WTC11 (cell line): ENCODE results near the gene SPHK2. TPM values are rescaled to one million over a fixed set of nuclear protein-coding genes. Genes with fewer than 3 reads are reported as not detected.
A peak's percentile ranks its signal among the peaks of the same experiment; 100 is the strongest.
"Not testable (repeated sequence)": the region's sequence is repeated elsewhere in the genome, so short reads cannot be mapped to it uniquely, and the experiment has no call there.

ENCODE experiments used
- ATAC-seq: fragments of 200-7000 bp; cut with Tn5 transposase; 2 replicates; pipeline ENCODE4 v1.10.0; 2021; ENCODE audit warnings: mild to moderate bottlenecking, moderate library complexity
- CTCF ChIA-PET: fragments of 300-600 bp; sonication (Branson Sonifier 250); formaldehyde crosslinking; loops from one replicate; lab custom pipeline; 2021; ENCODE audit warnings: antibody characterized with exemption; lab: Charles Lee
- POLR2A ChIA-PET: fragments of 350-600 bp; sonication (Branson Sonifier 250); formaldehyde crosslinking; loops from one replicate; lab custom pipeline; 2021; ENCODE audit warnings: antibody characterized with exemption; lab: Charles Lee
- DNase-seq: peaks from one replicate; pipeline ENCODE4 v3.0.0; 2021; ENCODE audit warnings: low spot score
- H3K27ac Mint-ChIP-seq: 2 replicates; pipeline ENCODE4 v1.8.0; 2021; ENCODE audit warnings: mixed read lengths
- H3K27me3 Mint-ChIP-seq: 2 replicates; pipeline ENCODE4 v1.8.0; 2021; ENCODE audit warnings: low read depth, mild to moderate bottlenecking, moderate library complexity, mixed read lengths
- H3K36me3 Mint-ChIP-seq: 2 replicates; pipeline ENCODE4 v1.8.0; 2021; ENCODE audit warnings: mixed read lengths
- H3K4me1 Mint-ChIP-seq: 2 replicates; pipeline ENCODE4 v1.8.0; 2022; ENCODE audit warnings: mixed read lengths
- H3K4me3 Mint-ChIP-seq: 2 replicates; pipeline ENCODE4 v1.8.0; 2021; ENCODE audit warnings: mild to moderate bottlenecking, moderate library complexity, mixed read lengths
- H3K9me3 Mint-ChIP-seq: 2 replicates; pipeline ENCODE4 v1.8.0; 2021; ENCODE audit warnings: mixed read lengths
- HMGA2 ChIP-seq: fragments of 250-450 bp; sonication (Bioruptor Pico); IDR thresholded peaks from 2 replicates; pipeline ENCODE4 v1.4.0; 2021; ENCODE audit warnings: mild to moderate bottlenecking, moderate library complexity
- HMGXB4 ChIP-seq: sonication (generic); formaldehyde crosslinking; IDR thresholded peaks from 2 replicates; pipeline ENCODE4 v1.8.1; 2023; ENCODE audit warnings: mild to moderate bottlenecking, moderate library complexity, missing genetic modification reagents
- JUN ChIP-seq: sonication (generic); formaldehyde crosslinking; IDR thresholded peaks from 2 replicates; pipeline ENCODE4 v1.8.0; 2023; ENCODE audit warnings: mild to moderate bottlenecking, missing genetic modification reagents
- NFYB ChIP-seq: sonication (generic); formaldehyde crosslinking; conservative IDR thresholded peaks from 2 replicates; pipeline ENCODE4 v1.8.0; 2022; ENCODE audit warnings: low read depth, missing genetic modification reagents
- NR2C2 ChIP-seq: sonication (generic); formaldehyde crosslinking; IDR thresholded peaks from 2 replicates; pipeline ENCODE4 v1.8.0; 2022; ENCODE audit warnings: mild to moderate bottlenecking, missing genetic modification reagents
- RELA ChIP-seq: sonication (generic); formaldehyde crosslinking; IDR thresholded peaks from 2 replicates; pipeline ENCODE4 v1.8.1; 2022; ENCODE audit warnings: missing genetic modification reagents, mild to moderate bottlenecking, borderline replicate concordance
- RORB ChIP-seq: fragments of 250-450 bp; sonication (Bioruptor Pico); IDR thresholded peaks from 2 replicates; pipeline ENCODE4 v1.9.0; 2021; ENCODE audit warnings: mild to moderate bottlenecking
- TP53 ChIP-seq: sonication (generic); formaldehyde crosslinking; IDR thresholded peaks from 2 replicates; pipeline ENCODE4 v1.8.1; 2023; ENCODE audit warnings: mild to moderate bottlenecking, missing genetic modification reagents
- ZNF121 ChIP-seq: sonication (generic); formaldehyde crosslinking; IDR thresholded peaks from 2 replicates; pipeline ENCODE4 v1.8.0; 2023; ENCODE audit warnings: missing genetic modification reagents
- ZNF263 ChIP-seq: sonication (generic); formaldehyde crosslinking; IDR thresholded peaks from 2 replicates; pipeline ENCODE4 v1.8.1; 2022; ENCODE audit warnings: low read depth, mild to moderate bottlenecking, moderate library complexity, missing genetic modification reagents
- total RNA-seq: library from RNA; stranded (reverse); gene quantifications from 3 replicates; pipeline ENCODE4 v1.2.3, GENCODE V29; 2021
- TF ChIP-seq, protein P1 (sequence below): sonication (generic); formaldehyde crosslinking; IDR thresholded peaks from 2 replicates; pipeline ENCODE4 v1.8.0; 2023; ENCODE audit warnings: missing genetic modification reagents, mild to moderate bottlenecking, borderline replicate concordance
- TF ChIP-seq, protein P2 (sequence below): fragments of 250-450 bp; sonication (Bioruptor Pico); IDR thresholded peaks from 2 replicates; pipeline ENCODE4 v1.8.0; 2021; ENCODE audit warnings: mild to moderate bottlenecking
- TF ChIP-seq, protein P3 (sequence below): sonication (generic); formaldehyde crosslinking; IDR thresholded peaks from 2 replicates; pipeline ENCODE4 v1.8.0; 2023; ENCODE audit warnings: mild to moderate bottlenecking, missing genetic modification reagents

Gene SPHK2
- total RNA-seq, 1 experiment from 2014 or later, result 64.6 TPM

DNA sequence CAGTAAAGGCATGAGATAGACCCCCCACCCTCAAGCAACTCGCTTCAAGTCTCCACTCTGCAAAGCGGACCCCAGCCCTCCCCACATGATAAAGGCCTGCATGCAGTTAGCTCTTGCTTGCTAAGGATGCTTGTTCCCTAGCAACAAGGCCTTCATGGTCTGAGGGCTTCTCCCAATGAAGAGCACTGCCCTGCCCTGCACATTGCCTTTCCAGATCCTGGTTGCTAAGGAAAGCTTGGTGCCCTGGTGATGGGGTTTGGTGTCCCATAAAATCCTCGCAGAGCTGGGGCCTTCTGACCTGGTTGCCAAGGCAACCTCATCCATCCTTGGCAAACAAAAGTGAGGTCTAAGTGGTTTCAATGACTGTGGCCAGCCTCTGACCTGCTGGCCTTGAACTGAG, 11.9 kb downstream of the SPHK2 start:
- TF ChIP-seq, protein P1, sequence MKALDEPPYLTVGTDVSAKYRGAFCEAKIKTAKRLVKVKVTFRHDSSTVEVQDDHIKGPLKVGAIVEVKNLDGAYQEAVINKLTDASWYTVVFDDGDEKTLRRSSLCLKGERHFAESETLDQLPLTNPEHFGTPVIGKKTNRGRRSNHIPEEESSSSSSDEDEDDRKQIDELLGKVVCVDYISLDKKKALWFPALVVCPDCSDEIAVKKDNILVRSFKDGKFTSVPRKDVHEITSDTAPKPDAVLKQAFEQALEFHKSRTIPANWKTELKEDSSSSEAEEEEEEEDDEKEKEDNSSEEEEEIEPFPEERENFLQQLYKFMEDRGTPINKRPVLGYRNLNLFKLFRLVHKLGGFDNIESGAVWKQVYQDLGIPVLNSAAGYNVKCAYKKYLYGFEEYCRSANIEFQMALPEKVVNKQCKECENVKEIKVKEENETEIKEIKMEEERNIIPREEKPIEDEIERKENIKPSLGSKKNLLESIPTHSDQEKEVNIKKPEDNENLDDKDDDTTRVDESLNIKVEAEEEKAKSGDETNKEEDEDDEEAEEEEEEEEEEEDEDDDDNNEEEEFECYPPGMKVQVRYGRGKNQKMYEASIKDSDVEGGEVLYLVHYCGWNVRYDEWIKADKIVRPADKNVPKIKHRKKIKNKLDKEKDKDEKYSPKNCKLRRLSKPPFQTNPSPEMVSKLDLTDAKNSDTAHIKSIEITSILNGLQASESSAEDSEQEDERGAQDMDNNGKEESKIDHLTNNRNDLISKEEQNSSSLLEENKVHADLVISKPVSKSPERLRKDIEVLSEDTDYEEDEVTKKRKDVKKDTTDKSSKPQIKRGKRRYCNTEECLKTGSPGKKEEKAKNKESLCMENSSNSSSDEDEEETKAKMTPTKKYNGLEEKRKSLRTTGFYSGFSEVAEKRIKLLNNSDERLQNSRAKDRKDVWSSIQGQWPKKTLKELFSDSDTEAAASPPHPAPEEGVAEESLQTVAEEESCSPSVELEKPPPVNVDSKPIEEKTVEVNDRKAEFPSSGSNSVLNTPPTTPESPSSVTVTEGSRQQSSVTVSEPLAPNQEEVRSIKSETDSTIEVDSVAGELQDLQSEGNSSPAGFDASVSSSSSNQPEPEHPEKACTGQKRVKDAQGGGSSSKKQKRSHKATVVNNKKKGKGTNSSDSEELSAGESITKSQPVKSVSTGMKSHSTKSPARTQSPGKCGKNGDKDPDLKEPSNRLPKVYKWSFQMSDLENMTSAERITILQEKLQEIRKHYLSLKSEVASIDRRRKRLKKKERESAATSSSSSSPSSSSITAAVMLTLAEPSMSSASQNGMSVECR (CRISPR knock-in tag), result no peak
- TF ChIP-seq ZNF121 (CRISPR knock-in tag), result no peak
- no peak for TF ChIP-seq RORB (CRISPR knock-in tag)
- TF ChIP-seq NFYB (CRISPR knock-in tag), result no peak
- TF ChIP-seq NR2C2, result no peak
- TF ChIP-seq HMGXB4 (CRISPR knock-in tag), result no peak
- TF ChIP-seq, protein P2, sequence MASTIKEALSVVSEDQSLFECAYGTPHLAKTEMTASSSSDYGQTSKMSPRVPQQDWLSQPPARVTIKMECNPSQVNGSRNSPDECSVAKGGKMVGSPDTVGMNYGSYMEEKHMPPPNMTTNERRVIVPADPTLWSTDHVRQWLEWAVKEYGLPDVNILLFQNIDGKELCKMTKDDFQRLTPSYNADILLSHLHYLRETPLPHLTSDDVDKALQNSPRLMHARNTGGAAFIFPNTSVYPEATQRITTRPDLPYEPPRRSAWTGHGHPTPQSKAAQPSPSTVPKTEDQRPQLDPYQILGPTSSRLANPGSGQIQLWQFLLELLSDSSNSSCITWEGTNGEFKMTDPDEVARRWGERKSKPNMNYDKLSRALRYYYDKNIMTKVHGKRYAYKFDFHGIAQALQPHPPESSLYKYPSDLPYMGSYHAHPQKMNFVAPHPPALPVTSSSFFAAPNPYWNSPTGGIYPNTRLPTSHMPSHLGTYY (CRISPR knock-in tag), result no peak
- TF ChIP-seq TP53, result no peak
- TF ChIP-seq ZNF263 (CRISPR knock-in tag), result no peak
- no peak for TF ChIP-seq RELA (CRISPR knock-in tag)
- Mint-ChIP-seq H3K27ac (no peak overlapping the region), H3K4me3 (peak overlapping the region; percentile 71), H3K36me3 (no peaks in the 10 kb centered on the region), H3K4me1 (peaks cover 34% of the 10 kb centered on the region), H3K27me3 (peaks cover 4% of the 10 kb centered on the region), H3K9me3 (no peaks in the 10 kb centered on the region)
- ATAC-seq (no peak), DNase-seq (no peak)
- ChIA-PET CTCF (interaction anchor here (0.6 to 3.0 kb wide), 13 partner anchors 9 to 362 kb away, joined by 3 to 20 read pairs (median 6); partner anchors contain the start of genes CA11, FAM83E, RPL18 and RUVBL2), POLR2A (interaction anchor here (0.7 to 3.4 kb wide), 10 partner anchors 8 to 363 kb away, joined by 3 to 23 read pairs (median 6); partner anchors contain the start of genes CA11, FAM83E, RPL18 and RUVBL2)

GRCh38 chr19:48632286-48632685, 13.0 kb downstream of the SPHK2 start:
- CTCF ChIA-PET, result interaction anchor here (1.1 to 2.3 kb wide), 2 partner anchors 13 to 44 kb away, joined by 4 to 8 read pairs; partner anchors contain the start of gene CA11
- Mint-ChIP-seq H3K4me3 (0 out of 2 replicates have a peak overlapping the region, but pooled peaks have one; percentile 14), H3K4me1 (peaks cover 34% of the 10 kb centered on the region)
- POLR2A ChIA-PET, H3K27me3 Mint-ChIP-seq, H3K36me3 Mint-ChIP-seq, H3K27ac Mint-ChIP-seq, H3K9me3 Mint-ChIP-seq, ATAC-seq, DNase-seq: not testable (repeated sequence)

DNA sequence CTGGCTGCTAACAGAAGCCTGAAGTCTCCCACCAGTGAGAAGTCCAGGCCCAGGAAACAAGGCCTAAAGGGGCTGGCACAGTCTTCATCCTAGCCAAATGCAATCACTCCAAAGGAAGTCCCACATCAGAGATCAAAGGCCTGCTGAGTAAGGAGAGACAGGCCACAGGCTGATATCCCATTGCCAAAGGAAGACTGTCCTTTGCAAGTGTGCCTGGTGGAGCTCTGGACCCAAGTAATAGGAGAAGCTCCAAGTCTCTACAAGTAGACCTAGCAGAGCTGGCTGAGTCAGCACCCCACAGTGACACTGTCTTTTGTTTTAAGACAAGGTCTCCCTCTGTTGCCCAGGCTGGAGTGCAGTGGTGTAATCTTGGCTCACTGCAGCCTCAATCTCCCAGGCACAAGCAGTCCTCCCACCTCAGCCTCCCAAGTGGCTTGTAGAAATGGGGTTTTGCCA, 13.4 kb downstream of the SPHK2 start:
- ChIA-PET CTCF (interaction anchor here (2.3 kb wide), 1 partner anchor 13 kb away, joined by 8 read pairs; the partner anchor contains the start of gene CA11), POLR2A (no interaction called here)
- Mint-ChIP-seq H3K27ac (no peak overlapping the region), H3K9me3 (no peaks in the 10 kb centered on the region), H3K4me3 (no peak overlapping the region), H3K36me3 (no peaks in the 10 kb centered on the region), H3K27me3 (peaks cover 8% of the 10 kb centered on the region), H3K4me1 (peaks cover 35% of the 10 kb centered on the region)
- ATAC-seq (no peak), DNase-seq (no peak)
- no peak for TF ChIP-seq HMGA2 (CRISPR knock-in tag)
- TF ChIP-seq, protein P3, sequence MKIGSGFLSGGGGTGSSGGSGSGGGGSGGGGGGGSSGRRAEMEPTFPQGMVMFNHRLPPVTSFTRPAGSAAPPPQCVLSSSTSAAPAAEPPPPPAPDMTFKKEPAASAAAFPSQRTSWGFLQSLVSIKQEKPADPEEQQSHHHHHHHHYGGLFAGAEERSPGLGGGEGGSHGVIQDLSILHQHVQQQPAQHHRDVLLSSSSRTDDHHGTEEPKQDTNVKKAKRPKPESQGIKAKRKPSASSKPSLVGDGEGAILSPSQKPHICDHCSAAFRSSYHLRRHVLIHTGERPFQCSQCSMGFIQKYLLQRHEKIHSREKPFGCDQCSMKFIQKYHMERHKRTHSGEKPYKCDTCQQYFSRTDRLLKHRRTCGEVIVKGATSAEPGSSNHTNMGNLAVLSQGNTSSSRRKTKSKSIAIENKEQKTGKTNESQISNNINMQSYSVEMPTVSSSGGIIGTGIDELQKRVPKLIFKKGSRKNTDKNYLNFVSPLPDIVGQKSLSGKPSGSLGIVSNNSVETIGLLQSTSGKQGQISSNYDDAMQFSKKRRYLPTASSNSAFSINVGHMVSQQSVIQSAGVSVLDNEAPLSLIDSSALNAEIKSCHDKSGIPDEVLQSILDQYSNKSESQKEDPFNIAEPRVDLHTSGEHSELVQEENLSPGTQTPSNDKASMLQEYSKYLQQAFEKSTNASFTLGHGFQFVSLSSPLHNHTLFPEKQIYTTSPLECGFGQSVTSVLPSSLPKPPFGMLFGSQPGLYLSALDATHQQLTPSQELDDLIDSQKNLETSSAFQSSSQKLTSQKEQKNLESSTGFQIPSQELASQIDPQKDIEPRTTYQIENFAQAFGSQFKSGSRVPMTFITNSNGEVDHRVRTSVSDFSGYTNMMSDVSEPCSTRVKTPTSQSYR, result no peak
- TF ChIP-seq JUN (CRISPR knock-in tag), result no peak
